H9 (cell line): ENCODE measurements around the gene TBC1D22A. TPM values are rescaled to one million over a fixed set of nuclear protein-coding genes. Genes with fewer than 3 reads are reported as not detected.

ENCODE experiments used
- DNase-seq: peaks from one replicate; pipeline ENCODE4 v3.0.0-alpha.2; 2017
- H2AFZ ChIP-seq: one replicate; pipeline ENCODE4 v1.6.1; 2013; ENCODE audit warnings: mild to moderate bottlenecking, low read length, control low read depth, moderate library complexity
- H2AK5ac ChIP-seq: 2 replicates; pipeline ENCODE4 v1.6.1; 2013; ENCODE audit warnings: low read length, control low read depth, mixed read lengths; ENCODE audit not compliant: insufficient read length
- H2BK120ac ChIP-seq: one replicate; pipeline ENCODE4 v1.6.1; 2013; ENCODE audit warnings: low read depth, mild to moderate bottlenecking, low read length, control low read depth, inconsistent platforms; ENCODE audit not compliant: poor library complexity, severe bottlenecking
- H2BK12ac ChIP-seq: 2 replicates; pipeline ENCODE4 v1.6.1; 2013; ENCODE audit warnings: low read length, control low read depth, mixed read lengths, low read depth; ENCODE audit not compliant: insufficient read length
- H2BK15ac ChIP-seq: 2 replicates; pipeline ENCODE4 v1.6.1; 2013; ENCODE audit warnings: low read depth, low read length, control low read depth
- H2BK20ac ChIP-seq: one replicate; pipeline ENCODE4 v1.6.1; 2013; ENCODE audit warnings: low read depth, mild to moderate bottlenecking, low read length, control low read depth, inconsistent platforms; ENCODE audit not compliant: poor library complexity, severe bottlenecking
- H2BK5ac ChIP-seq: 2 replicates; pipeline ENCODE4 v1.6.1; 2013; ENCODE audit warnings: low read length, control low read depth, mixed read lengths; ENCODE audit not compliant: insufficient read length
- H3K14ac ChIP-seq: 2 replicates; pipeline ENCODE4 v1.6.1; 2013; ENCODE audit warnings: low read length, control low read depth; ENCODE audit not compliant: insufficient read depth
- H3K18ac ChIP-seq: 2 replicates; pipeline ENCODE4 v1.6.1; 2013; ENCODE audit warnings: low read depth, mild to moderate bottlenecking, mixed read lengths, low read length, control low read depth; ENCODE audit not compliant: insufficient read length
- H3K23ac ChIP-seq: 2 replicates; pipeline ENCODE4 v1.6.1; 2013; ENCODE audit warnings: low read length, control low read depth, mixed read lengths, low read depth; ENCODE audit not compliant: insufficient read length
- H3K23me2 ChIP-seq: 2 replicates; pipeline ENCODE4 v1.6.1; 2013; ENCODE audit warnings: low read depth, mild to moderate bottlenecking, mixed read lengths, low read length, control low read depth; ENCODE audit not compliant: insufficient read length, poor library complexity, severe bottlenecking
- H3K27ac ChIP-seq: 2 replicates; pipeline ENCODE4 v1.5.1; 2013; ENCODE audit warnings: low read length, control low read depth, mixed read lengths, low read depth; ENCODE audit not compliant: insufficient read length
- H3K27me3 ChIP-seq: 2 replicates; pipeline ENCODE4 v1.6.1; 2013; ENCODE audit warnings: low read length, control low read depth, inconsistent platforms; ENCODE audit not compliant: insufficient read depth
- H3K4ac ChIP-seq: 2 replicates; pipeline ENCODE4 v1.6.1; 2013; ENCODE audit warnings: low read depth, mild to moderate bottlenecking, control low read depth, inconsistent platforms, low read length, moderate library complexity
- H3K4me1 ChIP-seq: 2 replicates; pipeline ENCODE4 v1.6.1; 2013; ENCODE audit warnings: low read length, control low read depth, inconsistent platforms; ENCODE audit not compliant: insufficient read depth
- H3K4me2 ChIP-seq: 2 replicates; pipeline ENCODE4 v1.6.1; 2013; ENCODE audit warnings: low read length, control low read depth, mixed read lengths; ENCODE audit not compliant: insufficient read length, insufficient read depth
- H3K56ac ChIP-seq: 2 replicates; pipeline ENCODE4 v1.6.1; 2013; ENCODE audit warnings: low read depth, mild to moderate bottlenecking, mixed read lengths, low read length, control low read depth; ENCODE audit not compliant: insufficient read length
- H3K79me1 ChIP-seq: 2 replicates; pipeline ENCODE4 v1.6.1; 2013; ENCODE audit warnings: low read depth, mild to moderate bottlenecking, moderate library complexity, low read length, control low read depth, inconsistent platforms; ENCODE audit not compliant: insufficient read depth, poor library complexity, severe bottlenecking
- H3K79me2 ChIP-seq: 2 replicates; pipeline ENCODE4 v1.6.1; 2013; ENCODE audit warnings: low read length, control low read depth, inconsistent platforms; ENCODE audit not compliant: insufficient read depth
- H3K9ac ChIP-seq: 2 replicates; pipeline ENCODE4 v1.6.1; 2013; ENCODE audit warnings: low read length, control low read depth, mixed read lengths; ENCODE audit not compliant: insufficient read length; ENCODE audit errors: extremely low read depth
- H3K9me3 ChIP-seq: one replicate; pipeline ENCODE4 v1.6.1; 2013; ENCODE audit warnings: low read depth, low read length, inconsistent platforms; ENCODE audit not compliant: control insufficient read depth
- H3T11ph ChIP-seq: one replicate; pipeline ENCODE4 v1.6.1; 2013; ENCODE audit warnings: mild to moderate bottlenecking, low read length, control low read depth, inconsistent platforms
- H4K20me1 ChIP-seq: one replicate; pipeline ENCODE4 v1.6.1; 2013; ENCODE audit not compliant: control insufficient read depth, insufficient read length, insufficient read depth
- H4K5ac ChIP-seq: 2 replicates; pipeline ENCODE4 v1.6.1; 2013; ENCODE audit warnings: low read depth, mild to moderate bottlenecking, mixed read lengths, low read length, control low read depth; ENCODE audit not compliant: insufficient read length
- H4K8ac ChIP-seq: replicated peaks from 2 replicates; pipeline ENCODE4 v1.6.1; 2013; ENCODE audit warnings: low read length, control low read depth, mixed read lengths, low read depth; ENCODE audit not compliant: insufficient read length
- H4K91ac ChIP-seq: 2 replicates; pipeline ENCODE4 v1.6.1; 2013; ENCODE audit warnings: low read depth, mild to moderate bottlenecking, moderate library complexity, mixed read lengths, low read length, control low read depth; ENCODE audit not compliant: insufficient read length
- H3K27ac Mint-ChIP-seq, 3 experiments: 2 replicates in 2 of 3; 3 replicates in 1 of 3; pipeline ENCODE4 v1.8.0; 2020 to 2021; ENCODE audit warnings: mixed read lengths in 3 of 3, mild to moderate bottlenecking in 1 of 3, moderate library complexity in 1 of 3
- H3K27me3 Mint-ChIP-seq: 2 replicates; pipeline ENCODE4 v1.8.0; 2021; ENCODE audit warnings: low read depth, mild to moderate bottlenecking, moderate library complexity, mixed read lengths
- H3K36me3 Mint-ChIP-seq, 3 experiments: 2 replicates in 2 of 3; 3 replicates in 1 of 3; pipeline ENCODE4 v1.8.0; 2020 to 2021; ENCODE audit warnings: low read depth in 3 of 3, mixed read lengths in 3 of 3; ENCODE audit not compliant: insufficient read depth in 1 of 3
- H3K4me1 Mint-ChIP-seq, 2 experiments: 2 replicates each; pipeline ENCODE4 v1.8.0; 2020; ENCODE audit warnings: mixed read lengths in 2 of 2
- H3K4me3 Mint-ChIP-seq, 2 experiments: 2 replicates in 1 of 2; 3 replicates in 1 of 2; pipeline ENCODE4 v1.8.0; 2020 to 2021; ENCODE audit warnings: mild to moderate bottlenecking in 2 of 2, mixed read lengths in 2 of 2, moderate library complexity in 1 of 2
- H3K9me3 Mint-ChIP-seq, 2 experiments: 2 replicates in 1 of 2; 3 replicates in 1 of 2; pipeline ENCODE4 v1.8.0; 2020; ENCODE audit warnings: mild to moderate bottlenecking in 2 of 2, mixed read lengths in 2 of 2, moderate library complexity in 1 of 2
- WGBS: extraction: QIAGEN DNeasy Blood & Tissue Kit; methylation state at CpG from one replicate; pipeline ENCODE4 v1.1.7; 2013; ENCODE audit warnings: missing lambda C conversion rate, low lambda C conversion rate, mixed read lengths; ENCODE audit not compliant: insufficient read length; ENCODE audit errors: extremely low coverage; 5-methylcytosine and 5-hydroxymethylcytosine counted together
- total RNA-seq: library from RNA; stranded (reverse); gene quantifications from 2 replicates; pipeline ENCODE4 v1.2.1, GENCODE V29; 2021
- TF ChIP-seq, protein P1 (sequence below): fragments of 200-600 bp; sonication (generic); conservative IDR thresholded peaks from 3 replicates; pipeline ENCODE4 v1.8.0; 2021; ENCODE audit warnings: antibody characterized with exemption, mild to moderate bottlenecking

TBC1D22A gene
- total RNA-seq, 1 experiment from 2014 or later: 20.8 TPM

DNA sequence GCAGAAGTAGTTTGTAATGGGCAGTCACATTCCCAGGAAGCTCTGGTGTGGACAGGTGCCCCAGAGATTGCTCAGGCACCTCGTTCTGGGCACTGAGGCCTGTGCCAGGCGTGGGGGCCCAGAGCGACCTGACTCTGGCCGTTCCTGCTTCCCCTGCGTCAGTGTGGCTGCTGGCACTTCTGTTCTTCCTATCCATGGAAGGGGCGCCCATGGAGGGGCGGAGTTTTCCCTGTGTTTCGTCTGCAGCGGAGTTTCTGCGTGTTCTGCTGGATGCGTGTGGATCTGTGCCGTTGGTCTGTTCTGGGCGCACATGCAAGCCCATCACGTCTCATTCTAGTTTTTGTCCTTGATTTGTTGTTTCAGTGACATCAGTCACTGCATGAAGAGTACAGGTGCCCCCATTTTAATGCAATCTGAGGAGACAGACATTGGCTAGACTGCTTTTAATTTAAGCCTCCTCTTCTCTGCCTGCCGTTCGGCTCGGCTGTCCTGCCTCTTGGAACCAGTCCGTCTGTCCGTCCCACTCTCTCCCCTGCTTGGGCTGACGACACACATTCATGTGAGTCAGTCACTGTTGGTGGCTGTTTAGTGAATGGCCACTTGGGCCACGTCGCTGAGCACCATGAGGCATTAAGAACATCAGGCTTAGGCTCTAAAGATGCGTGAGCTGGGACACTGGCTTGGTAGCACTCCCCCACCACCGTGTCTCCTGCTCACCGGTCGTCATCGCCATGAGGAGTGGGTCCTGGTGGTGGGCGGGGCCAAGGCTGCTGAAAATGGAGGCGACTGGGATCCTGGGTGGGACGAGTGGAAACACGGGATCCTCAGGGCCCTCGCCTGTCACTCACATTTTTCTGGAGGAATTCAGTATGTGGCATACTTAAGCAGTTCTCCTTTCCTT is 255.8 kb downstream of the TBC1D22A start:
- H3K27me3 Mint-ChIP-seq: no peaks in the 10 kb centered on the region; the same call in 1 of the 2 replicates
- H3K27ac Mint-ChIP-seq: peak overlapping the region in 2 of 3 experiments; percentile 6 to 16; a peak in 1 of 7 replicates
- no peaks in the 10 kb centered on the region for H3K23me2 ChIP-seq
- H2BK20ac ChIP-seq: no peak overlapping the region
- WGBS: no CpG with 5 or more reads among the region's 32 CpGs
- no peaks in the 10 kb centered on the region for H3K79me1 ChIP-seq
- H3K79me2 ChIP-seq: no peaks in the 10 kb centered on the region
- H4K20me1 ChIP-seq: no peaks in the 10 kb centered on the region
- no peak for DNase-seq
- no peak overlapping the region for H3K4me3 Mint-ChIP-seq
- H3K4me2 ChIP-seq: no peak overlapping the region
- H2AFZ ChIP-seq: no peak overlapping the region
- H4K8ac ChIP-seq: no peak overlapping the region
- no peak overlapping the region for H4K91ac ChIP-seq
- no peaks in the 10 kb centered on the region for H3K4me1 ChIP-seq
- no peak overlapping the region for H3K56ac ChIP-seq
- no peak overlapping the region for H3K9ac ChIP-seq
- H3T11ph ChIP-seq: no peak overlapping the region
- H3K27me3 ChIP-seq: no peaks in the 10 kb centered on the region
- peaks cover 5 to 7% of the 10 kb centered on the region in 2 experiments; a peak in 3 of 4 replicates for H3K4me1 Mint-ChIP-seq
- no peak overlapping the region for H2BK12ac ChIP-seq
- H2BK15ac ChIP-seq: no peak overlapping the region
- no peak overlapping the region for H2AK5ac ChIP-seq
- H3K9me3 ChIP-seq: no peaks in the 10 kb centered on the region
- H2BK120ac ChIP-seq: no peak overlapping the region
- H3K23ac ChIP-seq: no peak overlapping the region
- no peak overlapping the region for H4K5ac ChIP-seq
- no peak overlapping the region for H3K27ac ChIP-seq
- no peak overlapping the region for H3K18ac ChIP-seq
- no peak overlapping the region for H3K14ac ChIP-seq
- TF ChIP-seq, protein P1, sequence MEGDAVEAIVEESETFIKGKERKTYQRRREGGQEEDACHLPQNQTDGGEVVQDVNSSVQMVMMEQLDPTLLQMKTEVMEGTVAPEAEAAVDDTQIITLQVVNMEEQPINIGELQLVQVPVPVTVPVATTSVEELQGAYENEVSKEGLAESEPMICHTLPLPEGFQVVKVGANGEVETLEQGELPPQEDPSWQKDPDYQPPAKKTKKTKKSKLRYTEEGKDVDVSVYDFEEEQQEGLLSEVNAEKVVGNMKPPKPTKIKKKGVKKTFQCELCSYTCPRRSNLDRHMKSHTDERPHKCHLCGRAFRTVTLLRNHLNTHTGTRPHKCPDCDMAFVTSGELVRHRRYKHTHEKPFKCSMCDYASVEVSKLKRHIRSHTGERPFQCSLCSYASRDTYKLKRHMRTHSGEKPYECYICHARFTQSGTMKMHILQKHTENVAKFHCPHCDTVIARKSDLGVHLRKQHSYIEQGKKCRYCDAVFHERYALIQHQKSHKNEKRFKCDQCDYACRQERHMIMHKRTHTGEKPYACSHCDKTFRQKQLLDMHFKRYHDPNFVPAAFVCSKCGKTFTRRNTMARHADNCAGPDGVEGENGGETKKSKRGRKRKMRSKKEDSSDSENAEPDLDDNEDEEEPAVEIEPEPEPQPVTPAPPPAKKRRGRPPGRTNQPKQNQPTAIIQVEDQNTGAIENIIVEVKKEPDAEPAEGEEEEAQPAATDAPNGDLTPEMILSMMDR: no peak
- no peak overlapping the region for H2BK5ac ChIP-seq
- H3K36me3 Mint-ChIP-seq: peaks cover 12 to 29% (median 24%) of the 10 kb centered on the region in 3 experiments; a peak in 6 of 7 replicates
- H3K4ac ChIP-seq: no peak overlapping the region
- peaks cover 21 to 22% of the 10 kb centered on the region in 2 experiments for H3K9me3 Mint-ChIP-seq
